ENCODE data around the gene NCKIPSD.

DNA sequence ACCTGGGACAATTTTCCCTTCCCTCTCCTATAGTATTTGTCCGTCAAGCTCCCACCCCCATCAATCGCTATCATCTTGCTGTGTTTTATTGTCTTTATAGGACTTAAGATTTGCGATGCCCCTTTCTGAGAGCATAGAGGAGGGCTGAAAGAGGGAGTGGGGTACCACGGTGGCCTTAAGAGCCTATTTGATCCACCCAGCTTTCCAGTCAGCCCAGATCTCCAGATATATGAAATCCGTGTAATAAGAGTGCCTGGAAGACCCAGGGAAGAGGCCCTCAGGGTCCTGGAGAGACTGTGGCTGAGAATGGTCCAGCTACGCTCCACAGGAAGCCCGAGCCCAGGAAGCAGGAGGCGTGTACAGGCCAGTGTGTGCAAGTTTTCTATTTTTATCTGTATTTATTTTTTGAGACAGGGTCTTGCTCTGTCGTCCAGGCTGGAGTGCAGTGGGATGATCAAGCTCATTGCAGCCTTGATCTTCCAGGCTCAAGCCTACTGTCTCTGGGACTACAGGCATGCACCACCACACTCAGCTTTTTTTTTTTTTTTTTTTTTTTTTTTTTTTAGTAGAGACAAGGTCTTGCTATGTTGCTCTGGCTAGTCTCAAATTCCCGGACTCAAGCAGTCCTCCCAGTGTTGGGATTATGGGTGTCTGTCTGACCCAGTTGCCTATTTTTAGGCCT, 964 bp upstream of the NCKIPSD start:
- TF ChIP-seq, protein P1, sequence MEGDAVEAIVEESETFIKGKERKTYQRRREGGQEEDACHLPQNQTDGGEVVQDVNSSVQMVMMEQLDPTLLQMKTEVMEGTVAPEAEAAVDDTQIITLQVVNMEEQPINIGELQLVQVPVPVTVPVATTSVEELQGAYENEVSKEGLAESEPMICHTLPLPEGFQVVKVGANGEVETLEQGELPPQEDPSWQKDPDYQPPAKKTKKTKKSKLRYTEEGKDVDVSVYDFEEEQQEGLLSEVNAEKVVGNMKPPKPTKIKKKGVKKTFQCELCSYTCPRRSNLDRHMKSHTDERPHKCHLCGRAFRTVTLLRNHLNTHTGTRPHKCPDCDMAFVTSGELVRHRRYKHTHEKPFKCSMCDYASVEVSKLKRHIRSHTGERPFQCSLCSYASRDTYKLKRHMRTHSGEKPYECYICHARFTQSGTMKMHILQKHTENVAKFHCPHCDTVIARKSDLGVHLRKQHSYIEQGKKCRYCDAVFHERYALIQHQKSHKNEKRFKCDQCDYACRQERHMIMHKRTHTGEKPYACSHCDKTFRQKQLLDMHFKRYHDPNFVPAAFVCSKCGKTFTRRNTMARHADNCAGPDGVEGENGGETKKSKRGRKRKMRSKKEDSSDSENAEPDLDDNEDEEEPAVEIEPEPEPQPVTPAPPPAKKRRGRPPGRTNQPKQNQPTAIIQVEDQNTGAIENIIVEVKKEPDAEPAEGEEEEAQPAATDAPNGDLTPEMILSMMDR (IDR thresholded peaks at IDR 0.05; ENCODE audit: insufficient read depth, low read depth, low read length) = no peak
- no peak for TF ChIP-seq EZH2 (IDR thresholded peaks at IDR 0.05; ENCODE audit: insufficient read depth, low read length)

Measured in astrocyte (in vitro differentiated cells and primary cell).